NCI-H187 treated with DMSO at 0.1 percent for 48 hours (cell line): ENCODE measurements around the gene PROCR.
"Not testable (repeated sequence)": the region's sequence is repeated elsewhere in the genome, so short reads cannot be mapped to it uniquely, and the experiment has no call there.

Experiments
- DNase-seq: peaks from one replicate; lab custom pipeline; 2025; lab: John Stamatoyannopoulos, UW

The PROCR gene

DNA sequence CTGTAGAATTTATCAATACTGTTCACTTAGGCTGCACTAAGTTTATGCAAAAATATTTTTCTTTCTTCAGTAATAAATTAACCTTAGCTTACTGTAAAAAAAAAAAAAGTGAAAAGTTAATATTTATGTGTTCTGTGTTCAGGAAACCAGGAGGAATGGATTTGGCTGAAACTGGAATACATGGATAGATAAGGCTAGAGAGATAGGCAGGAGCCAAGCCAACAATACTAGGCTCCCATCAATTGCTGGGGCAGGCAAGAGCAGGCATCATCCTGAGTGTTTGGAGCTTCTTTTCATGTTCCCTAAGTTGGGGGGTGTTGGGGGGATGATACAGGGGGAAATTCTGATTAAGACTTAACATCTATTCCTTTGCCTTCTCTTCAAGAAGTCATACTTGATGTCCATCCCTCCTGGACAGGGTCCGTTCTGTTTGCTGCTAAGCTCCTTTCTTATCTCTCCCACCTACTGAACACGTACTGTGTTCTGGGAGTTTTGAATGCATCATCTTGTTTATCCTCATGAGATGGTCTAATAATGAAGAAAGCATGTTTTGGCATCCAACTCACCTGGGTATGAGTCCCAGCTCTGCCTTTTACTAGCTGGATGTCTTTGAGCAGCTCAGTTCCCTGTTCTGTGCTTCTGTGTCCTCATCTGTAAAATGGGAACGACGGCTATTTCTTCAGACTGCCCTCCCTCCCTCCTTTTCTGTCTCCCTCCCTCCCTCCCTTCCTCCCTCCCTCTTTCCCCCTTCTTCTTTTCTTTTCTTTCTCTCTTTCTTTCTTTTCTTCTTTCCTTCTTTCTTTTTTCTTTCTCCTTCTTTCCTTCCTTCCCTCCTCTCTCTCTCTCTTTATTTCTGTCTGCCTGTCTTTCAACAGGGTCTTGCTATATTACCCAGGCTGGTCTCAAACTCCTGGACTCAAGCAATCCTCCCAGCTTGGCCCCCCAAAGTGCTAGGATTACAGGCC is 6.4 kb upstream of the PROCR start:
- no peak for DNase-seq

DNA sequence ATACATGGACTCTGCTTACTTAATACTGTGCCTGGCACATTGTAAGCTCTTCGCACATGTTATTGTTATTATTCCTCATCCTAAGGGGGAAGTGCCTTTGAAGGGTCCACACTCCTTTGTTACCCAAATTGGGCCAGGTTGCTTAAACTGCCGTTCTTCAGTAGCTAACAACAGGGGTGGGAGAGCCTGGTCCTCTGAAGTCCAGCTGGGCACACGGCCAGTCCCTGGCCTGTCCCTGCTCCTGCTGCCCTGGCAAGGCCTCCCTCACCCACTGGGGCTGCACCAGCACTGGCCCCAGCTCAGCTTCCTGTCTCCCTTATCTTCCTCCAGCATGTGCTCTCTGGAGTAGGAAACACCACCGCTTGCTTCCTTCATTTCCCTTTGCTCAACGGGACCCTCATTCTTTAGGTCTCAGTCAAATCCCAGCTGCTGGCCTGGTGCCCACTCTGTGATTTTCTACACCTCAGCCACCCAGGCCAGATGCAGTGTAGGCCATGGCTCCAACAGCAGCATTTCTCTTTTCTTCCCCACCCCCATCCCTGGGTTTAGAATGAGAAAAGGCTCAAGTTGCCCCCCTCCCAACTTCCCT is 5.5 kb upstream of the PROCR start:
- DNase-seq, result no peak

DNA sequence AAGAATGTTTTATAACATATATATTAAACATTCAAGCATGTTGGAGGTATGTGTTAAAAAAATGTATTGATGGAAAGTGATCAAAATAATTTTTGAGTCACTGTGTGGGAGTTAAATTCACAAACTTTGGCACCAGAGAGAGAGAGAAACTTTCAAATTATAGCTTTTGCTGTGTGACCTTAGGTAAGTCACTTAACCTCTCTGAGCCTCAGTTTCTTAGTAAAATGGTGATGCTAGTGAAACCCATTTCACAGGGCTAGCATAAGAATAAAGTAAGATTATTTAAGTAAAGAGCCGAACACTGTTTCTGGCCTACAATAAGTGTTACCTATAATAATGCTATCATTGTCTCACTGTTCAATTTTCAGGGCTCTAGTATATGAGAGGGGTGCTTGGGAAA is 4.1 kb upstream of the PROCR start:
- no peak for DNase-seq

DNA sequence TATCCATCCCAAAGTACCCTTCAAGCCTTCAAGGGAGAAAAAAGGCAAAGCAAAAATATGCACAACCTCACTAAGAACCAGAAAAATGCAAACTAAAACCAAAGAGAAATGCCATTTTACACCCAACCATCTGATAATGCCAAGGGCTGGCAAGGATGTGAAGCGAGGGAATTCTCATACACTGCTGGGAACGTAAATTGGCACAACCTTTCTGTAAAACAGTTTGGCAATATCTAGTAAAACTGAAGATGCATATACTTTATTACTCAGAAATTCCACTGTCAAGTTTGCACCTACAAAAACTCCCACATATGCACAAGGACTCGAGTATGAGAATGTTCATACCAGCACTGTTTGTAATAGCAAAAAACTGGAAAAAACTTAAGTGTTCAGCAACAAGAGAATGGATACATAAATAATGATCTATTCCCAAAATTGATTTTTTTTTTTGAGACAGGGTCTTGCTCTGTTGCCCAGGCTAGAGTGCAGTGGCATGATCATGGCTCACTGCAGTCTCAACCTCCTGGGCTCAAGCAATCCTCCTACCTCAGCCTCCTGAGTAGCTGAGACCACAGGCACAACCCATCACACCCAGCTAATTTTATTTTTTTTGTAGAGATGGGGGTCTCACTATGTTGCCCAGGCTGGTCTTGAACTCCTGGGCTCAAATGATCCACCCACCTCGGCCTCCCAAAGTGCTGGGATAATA is 3.0 kb upstream of the PROCR start:
- DNase-seq, result not testable (repeated sequence)

DNA sequence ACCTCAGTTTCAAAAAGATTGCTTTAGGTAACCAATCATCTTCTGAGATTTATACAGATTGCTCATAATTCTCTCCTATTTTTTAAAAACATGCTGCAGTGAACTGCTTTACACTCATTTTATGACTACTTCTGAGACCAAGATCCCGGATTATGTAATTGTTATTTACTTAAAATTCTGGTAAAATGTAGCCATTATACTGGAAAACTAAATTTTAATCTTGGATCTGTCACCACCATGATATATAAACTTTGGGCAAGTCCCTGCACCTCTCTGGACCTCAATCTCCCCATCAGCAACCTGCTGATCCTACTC is 477 bp upstream of the PROCR start:
- no peak for DNase-seq

DNA sequence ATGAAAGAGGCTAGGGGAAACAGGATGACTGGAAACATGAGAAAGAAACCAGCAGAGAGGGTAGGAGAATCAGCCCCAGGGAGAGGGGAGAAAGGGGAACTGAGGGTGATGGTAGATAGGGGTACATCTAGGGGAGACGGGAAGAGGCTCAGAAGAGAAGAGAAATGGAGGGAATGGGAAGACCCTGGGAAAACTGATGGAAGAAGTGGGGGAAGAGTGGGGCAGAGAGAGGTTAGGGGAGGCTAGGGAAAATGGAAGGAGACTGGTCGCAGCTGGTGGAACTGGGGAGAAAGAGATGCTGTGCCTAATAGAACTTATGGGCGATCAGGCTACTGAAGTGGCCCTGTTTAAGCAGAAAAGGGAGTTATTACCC is 548 bp downstream of the PROCR start:
- DNase-seq, result no peak

DNA sequence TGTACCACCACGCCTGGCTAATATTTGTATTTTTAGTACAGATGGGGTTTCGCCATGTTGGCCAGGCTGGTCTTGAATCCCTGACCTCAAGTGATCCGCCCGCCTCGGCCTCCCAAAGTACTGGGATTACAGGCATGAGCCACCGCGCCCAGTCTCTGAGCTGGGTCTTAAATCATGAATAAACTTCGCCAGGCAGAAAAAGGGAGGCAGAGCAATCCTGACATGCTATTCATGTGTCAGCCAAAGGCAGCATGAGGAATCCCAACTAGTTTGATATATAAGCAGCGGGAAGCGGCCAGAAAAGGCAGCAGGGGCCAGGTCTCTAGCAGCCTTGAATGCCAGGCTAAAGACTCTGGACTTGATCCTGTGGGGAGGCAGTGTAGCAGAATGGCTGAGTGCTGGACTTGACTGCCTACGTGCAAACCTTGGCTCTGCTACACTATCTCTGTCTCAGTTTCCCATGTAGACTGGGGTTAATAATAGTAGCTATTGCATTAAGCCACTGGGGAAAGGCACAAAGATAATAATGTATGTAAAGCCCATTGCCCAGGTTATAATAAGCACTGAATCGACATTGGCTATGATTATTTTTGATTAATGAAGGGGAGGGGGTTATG is 1.8 kb downstream of the PROCR start:
- no peak for DNase-seq

DNA sequence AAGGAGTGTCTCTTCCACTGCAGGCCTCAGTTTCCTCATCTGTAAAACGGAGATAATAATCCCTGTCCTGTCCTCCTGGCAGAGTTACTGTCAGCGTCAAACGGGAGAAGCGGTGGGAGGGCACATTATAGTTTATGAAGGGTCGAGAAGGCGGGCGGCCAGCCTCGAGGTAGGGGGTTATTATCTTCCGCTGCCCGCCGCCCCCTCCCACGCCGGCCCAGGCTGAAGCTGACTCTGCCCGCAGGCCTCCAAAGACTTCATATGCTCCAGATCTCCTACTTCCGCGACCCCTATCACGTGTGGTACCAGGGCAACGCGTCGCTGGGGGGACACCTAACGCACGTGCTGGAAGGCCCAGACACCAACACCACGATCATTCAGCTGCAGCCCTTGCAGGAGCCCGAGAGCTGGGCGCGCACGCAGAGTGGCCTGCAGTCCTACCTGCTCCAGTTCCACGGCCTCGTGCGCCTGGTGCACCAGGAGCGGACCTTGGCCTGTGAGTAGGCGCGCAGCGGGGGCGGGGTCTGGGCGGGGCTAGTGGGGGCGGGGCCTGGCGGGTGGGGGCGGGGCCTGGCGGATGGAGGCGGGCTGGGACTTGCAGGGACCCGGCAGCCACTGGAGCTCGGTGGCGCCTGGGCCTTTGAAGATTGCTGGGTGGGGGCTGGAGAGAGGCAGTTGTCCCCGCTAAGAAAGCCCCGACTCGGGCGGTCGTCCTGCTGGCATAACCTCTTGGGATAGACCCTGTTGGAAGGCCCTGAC is 2.8 kb downstream of the PROCR start:
- no peak for DNase-seq

DNA sequence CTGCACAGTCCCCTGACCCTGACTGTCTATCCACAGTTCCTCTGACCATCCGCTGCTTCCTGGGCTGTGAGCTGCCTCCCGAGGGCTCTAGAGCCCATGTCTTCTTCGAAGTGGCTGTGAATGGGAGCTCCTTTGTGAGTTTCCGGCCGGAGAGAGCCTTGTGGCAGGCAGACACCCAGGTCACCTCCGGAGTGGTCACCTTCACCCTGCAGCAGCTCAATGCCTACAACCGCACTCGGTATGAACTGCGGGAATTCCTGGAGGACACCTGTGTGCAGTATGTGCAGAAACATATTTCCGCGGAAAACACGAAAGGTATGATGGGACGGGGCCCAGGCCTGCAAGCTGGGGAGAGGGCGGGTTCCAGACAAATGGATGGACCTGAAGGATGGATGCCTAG is 4.3 kb downstream of the PROCR start:
- no peak for DNase-seq

DNA sequence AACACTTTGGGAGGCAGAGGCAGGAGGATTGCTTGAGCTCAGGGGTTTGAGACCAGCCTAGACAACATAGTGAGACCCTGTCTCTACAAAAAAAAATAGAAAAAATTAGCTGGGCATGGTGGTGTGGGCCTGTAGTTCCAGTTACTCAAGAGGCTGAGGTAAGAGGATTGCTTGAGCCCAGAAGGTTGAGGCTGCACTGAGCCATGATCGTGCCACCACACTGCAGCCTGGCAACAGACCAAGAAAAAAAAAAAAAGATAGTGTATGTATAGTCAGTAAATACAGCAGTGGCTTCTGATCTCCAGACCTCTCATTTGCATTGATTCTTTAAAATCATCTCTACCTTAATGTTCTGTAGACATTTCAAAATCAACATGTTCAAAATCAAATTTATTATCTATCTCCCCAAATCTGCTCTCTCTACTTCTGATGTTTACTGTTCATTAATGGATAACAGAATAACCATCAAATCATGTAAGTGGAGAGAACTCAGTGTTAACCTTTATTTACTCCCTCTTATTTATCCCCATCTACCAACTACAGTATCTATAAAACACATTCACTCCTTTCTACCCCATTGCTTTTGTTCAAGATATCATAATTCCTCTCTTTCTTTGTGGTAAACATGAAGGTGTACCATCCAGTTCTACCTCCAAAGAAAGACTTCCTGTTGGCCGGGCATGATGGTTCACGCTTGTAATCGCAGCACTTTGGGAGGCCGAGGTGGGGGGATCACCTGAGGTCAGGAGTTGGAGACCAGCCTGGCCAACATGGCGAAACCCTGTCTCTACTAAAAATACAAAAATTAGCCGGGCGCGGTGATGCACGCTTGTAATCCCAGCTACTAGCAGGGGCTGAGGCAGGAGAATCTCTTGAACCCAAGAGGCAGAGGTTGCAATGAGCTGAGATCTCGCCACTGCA is 7.7 kb downstream of the PROCR start:
- DNase-seq, result no peak

DNA sequence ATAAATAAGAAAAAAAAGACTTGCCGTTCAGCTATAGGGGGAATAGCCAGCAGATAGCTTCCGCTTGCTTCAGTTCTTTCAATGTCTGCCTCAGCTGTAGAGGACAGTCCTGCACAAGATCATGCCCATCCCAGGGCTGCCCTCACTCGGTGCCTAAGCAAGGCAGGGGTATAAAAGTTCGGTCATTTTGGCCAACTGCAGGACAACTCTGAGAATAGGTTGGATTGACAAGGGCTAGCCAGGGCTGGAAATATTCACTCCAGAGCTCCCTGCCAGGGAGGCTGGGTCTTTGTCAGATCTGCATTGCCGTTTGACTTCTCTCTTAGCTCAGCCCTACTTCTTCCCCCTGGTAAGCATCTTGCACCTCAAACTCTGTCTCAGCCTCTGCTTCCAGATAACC is 8.4 kb downstream of the PROCR start:
- no peak for DNase-seq

DNA sequence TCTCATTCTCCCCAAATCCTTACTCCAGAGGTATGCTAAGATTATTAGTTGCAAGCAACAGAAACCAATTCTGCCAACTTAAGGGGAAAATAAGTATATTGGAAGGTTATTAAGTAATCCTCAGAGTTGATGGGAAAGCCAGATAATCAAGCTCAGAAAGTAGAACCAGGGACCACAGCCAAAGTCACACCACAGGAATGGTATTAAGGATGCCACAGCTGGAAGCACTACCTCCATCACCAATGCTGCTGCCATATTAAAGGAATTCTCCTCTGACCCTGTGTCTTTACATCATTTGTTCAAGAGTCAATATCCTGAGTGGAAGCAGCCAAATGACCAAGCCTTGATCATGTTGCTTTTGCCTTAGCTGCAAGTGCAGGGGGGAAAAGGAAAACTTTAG is 9.9 kb downstream of the PROCR start:
- no peak for DNase-seq

DNA sequence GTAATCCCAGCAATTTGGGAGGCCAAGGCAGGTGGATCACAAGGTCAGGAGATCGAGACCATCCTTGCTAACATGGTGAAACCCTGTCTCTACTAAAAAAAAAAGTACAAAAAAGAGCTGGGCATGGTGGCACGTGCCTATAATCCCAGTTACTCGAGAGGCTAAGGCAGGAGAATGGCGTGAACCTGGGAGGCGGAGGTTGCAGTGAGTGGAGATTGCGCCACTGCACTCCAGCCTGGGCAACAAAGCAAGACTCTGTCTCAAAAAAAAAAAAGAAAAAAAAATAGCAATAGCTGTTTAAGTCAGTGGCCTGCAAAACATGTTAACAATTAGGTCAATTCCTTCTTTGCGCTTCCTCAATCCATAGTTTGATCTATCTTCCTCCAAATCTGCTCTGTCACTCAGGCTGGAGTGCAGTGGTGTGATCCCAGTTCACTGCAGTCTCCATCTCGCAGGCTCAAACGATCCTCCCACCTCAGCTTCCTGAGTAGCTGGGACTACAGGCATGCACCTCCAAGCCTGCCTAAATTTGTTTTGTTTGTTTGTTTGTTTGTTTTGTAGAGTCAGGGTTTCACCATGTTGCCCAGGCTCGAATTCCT is 14.9 kb downstream of the PROCR start:
- DNase-seq, result not testable (repeated sequence)

DNA sequence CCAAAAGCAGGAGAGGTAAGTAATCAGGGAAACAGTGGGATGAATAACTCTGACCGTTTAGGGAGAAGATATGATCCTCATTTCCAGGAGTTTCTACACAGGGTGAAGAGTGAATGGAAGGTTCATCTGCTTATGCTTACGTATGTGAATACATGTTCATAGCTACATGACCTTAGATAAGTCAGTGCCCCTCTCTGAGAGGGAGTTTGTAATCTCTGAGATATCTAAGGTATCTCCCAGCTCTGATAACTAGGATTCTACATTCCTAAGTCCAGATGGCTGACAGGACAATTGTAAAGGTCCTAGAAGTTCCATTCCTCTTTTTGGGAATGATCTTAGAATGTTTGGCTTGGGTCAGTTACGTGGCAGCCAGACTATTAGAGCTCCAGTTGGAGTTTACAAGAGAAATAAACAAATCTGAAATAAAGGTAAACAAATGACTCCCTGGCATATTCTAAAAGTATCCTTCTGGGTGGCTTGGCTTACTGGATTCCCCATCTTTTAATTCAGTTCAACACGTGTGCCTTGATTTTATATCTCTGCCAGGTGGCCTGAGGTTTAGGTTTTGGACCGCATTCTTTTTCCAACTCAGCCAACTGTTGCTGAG is 15.8 kb downstream of the PROCR start:
- DNase-seq, result no peak

DNA sequence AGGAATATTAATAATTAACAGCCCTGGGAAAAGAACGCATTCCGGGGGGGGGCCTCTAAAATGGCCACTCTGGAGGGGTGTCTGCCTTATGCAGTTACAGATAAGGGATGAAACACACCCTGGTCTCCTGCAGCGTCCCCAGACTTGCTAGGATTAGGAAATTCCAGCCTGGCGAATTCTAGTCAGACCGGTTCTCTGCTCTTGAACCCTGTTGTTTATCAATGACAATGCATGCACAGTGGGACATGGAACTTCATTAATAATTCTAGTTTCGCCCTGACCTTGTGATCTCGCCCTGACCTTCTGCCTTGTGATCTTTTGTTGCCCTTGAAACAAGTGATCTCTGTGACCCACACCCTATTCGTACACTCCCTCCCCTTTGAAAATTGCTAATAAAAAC is 17.4 kb downstream of the PROCR start:
- not testable (repeated sequence) for DNase-seq

DNA sequence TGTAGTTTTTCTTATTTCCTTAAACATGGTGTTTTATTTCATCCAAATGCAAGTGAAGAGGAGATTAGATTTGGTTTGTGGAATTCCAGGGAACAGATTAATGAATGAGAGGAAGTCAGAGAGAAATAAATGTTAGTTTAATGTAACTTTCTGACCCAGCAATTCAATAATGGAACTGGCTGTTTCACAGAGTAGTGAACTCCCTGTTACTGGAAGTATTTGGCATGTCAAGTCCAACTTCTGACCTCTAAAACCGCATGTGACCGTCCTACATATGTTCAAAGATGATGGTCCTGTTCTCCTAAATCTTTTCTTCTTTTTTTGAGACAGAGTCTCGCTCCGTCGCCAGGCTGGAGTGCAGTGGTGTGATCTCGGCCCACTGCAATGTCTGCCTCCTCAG is 18.7 kb downstream of the PROCR start:
- no peak for DNase-seq

DNA sequence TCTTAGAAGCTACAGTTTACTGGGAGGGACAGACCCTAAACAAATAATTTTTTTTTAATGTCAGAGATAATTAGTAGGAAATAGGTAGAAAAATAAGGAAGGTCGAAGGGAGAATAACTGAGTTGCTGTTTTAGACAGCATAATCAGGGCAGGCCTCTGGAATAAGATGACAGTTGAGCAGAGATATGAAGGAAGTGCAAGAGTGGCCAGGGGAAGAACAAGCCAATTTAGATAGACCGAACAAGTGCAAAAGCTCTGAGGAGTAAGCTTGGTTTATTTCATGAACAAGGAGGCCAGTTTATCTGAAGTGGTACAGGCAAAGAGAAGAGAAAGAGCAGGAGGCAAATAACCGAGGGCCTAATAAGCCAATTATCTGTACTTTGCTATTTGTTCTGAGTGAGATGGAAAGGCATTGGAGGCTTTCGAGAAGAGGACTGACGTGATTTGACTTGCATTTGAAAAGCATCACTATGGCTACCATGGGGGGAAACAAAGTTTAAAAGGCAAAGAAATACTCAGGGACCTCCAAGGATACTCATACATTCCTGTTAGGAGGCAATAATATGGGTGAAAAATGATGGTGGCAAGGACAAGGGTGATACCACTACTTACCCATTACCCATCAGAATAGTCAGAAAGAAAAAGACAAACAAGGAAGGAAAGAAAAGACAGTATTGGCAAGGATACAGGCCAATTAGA is 19.7 kb downstream of the PROCR start:
- DNase-seq, result no peak

DNA sequence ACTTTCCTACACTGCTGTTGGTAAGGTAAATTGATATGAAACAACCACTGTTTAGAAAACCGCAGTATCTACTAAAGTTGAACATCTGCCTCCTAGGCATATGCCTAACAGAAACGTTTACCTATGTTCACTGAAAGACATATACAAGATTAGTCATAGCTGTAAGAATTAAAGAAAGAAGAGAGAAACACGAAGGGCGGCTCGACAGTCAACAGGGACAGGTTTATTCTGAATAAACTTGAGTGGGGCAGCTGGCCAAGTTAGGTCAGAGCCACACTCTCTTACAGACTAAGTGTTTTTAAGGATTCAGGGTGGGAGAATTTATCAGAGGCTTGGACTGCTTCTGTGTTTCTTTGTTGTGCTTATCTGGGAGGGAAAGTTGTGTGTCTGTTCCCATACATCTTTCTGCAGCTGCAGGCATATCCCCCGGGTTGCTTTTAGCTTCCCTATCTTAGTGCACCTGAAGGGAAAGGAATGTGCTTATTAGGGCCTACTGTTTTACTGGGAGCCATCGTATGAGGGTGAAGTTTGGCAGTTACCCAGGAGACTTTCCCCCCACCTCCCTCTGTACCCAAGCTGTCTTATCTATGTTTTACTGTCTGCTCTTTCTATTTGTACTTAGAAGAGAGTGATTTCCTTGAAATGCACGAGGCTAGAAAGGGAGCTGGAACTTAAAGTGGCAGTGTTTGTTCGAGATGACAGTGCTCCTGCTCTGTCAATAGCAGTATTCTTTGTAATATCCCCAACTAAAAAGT is 20.4 kb downstream of the PROCR start:
- DNase-seq, result no peak
